ENCODE data around the gene DMRT1.

DMRT1 gene

DNA sequence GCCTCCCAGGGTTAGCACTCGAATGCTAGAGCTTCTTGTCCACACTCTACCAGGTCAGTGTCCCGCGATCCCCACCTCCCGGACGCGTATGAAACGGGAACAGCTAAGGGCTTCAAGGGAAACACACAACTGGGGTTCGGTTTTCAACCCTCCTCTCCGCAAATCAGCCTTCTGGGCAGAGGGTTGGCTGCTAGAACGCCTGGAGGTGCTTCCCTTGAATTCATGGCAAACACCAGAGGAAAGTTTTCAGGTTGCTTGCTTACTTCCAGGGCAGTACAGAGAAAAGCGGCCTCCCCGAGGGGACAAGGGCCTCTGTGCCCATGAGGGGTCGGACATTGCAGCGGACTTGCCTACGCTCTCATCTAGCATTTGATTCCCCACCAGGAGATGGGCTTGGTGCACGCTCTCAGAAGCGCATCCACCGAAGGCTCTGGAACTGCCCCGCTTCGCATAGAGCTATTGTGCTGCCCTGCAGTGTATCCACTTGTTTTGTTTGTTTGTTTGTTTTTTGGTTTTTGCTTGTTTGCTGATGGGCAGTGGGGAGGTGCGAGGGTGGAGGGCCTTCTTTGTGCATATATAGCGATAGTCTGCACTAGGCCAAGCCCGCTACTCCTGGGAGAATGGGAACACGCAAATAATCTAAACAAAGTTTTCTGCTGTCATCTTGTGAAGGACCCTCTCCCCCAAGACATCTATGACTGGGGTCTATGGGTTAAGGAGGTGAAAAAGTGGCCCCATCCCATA is 133.7 kb downstream of the DMRT1 start (continued):
- TF ChIP-seq ZNF155 (tag by site-specific recombination; IDR thresholded peaks at IDR 0.05), result no peak
- no peak for TF ChIP-seq ZNF830 (tag by site-specific recombination; IDR thresholded peaks at IDR 0.05; ENCODE audit: low read depth)
- TF ChIP-seq, protein P1, sequence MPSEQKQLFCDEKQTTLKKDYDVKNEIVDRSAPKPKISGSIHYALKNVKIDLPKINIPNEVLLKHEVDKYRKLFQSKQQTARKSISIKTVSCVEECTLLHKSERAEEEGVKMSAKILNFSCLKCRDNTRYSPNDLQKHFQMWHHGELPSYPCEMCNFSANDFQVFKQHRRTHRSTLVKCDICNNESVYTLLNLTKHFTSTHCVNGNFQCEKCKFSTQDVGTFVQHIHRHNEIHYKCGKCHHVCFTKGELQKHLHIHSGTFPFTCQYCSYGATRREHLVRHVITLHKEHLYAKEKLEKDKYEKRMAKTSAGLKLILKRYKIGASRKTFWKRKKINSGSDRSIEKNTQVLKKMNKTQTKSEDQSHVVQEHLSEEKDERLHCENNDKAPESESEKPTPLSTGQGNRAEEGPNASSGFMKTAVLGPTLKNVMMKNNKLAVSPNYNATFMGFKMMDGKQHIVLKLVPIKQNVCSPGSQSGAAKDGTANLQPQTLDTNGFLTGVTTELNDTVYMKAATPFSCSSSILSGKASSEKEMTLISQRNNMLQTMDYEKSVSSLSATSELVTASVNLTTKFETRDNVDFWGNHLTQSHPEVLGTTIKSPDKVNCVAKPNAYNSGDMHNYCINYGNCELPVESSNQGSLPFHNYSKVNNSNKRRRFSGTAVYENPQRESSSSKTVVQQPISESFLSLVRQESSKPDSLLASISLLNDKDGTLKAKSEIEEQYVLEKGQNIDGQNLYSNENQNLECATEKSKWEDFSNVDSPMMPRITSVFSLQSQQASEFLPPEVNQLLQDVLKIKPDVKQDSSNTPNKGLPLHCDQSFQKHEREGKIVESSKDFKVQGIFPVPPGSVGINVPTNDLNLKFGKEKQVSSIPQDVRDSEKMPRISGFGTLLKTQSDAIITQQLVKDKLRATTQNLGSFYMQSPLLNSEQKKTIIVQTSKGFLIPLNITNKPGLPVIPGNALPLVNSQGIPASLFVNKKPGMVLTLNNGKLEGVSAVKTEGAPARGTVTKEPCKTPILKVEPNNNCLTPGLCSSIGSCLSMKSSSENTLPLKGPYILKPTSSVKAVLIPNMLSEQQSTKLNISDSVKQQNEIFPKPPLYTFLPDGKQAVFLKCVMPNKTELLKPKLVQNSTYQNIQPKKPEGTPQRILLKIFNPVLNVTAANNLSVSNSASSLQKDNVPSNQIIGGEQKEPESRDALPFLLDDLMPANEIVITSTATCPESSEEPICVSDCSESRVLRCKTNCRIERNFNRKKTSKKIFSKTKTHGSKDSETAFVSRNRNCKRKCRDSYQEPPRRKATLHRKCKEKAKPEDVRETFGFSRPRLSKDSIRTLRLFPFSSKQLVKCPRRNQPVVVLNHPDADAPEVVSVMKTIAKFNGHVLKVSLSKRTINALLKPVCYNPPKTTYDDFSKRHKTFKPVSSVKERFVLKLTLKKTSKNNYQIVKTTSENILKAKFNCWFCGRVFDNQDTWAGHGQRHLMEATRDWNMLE (tag by site-specific recombination; conservative IDR thresholded peaks at IDR 0.05; ENCODE audit: low read depth), result no peak
- TF ChIP-seq, protein P2, sequence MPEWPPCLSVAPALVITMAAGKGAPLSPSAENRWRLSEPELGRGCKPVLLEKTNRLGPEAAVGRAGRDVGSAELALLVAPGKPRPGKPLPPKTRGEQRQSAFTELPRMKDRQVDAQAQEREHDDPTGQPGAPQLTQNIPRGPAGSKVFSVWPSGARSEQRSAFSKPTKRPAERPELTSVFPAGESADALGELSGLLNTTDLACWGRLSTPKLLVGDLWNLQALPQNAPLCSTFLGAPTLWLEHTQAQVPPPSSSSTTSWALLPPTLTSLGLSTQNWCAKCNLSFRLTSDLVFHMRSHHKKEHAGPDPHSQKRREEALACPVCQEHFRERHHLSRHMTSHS (tag by site-specific recombination; IDR thresholded peaks at IDR 0.05), result no peak
- TF ChIP-seq ZNF785 (tag by site-specific recombination; IDR thresholded peaks at IDR 0.05), result no peak

DNA sequence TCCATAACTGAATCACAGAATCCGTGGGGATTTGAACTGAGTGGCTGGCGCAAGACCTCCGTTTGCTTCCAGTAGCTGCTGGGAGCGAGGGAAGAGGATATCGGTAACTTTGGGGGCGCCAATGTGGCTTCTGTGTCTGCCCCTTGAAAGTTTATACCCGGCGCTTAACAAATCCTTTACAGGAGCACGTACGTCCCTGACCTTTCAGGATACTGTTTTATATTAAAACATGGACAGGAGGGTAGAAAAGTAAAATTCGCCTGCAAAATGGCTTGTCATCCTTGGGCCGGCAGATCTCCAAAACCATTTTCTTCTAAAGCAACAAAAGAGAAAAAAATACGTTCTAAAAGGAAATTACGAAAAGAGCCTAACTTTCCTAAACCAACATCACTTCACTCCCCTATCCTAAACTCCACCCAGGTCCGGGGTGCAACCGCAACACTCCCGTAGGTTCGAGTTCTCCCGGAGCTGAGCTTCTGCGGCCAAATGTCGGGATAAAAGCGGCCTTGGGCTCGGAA is 134.3 kb downstream of the DMRT1 start:
- Histone ChIP-seq H3K27ac (ENCODE audit: extremely low read depth, low read depth, low read length) (peak overlapping the region; percentile 74; the same call in 1 of the 2 replicates), H3K4me3 (ENCODE audit: low read depth, low read length) (peak overlapping the region; percentile 68), H3K4me1 (ENCODE audit: control insufficient read depth, insufficient read depth, low read length) (no peaks in the 10 kb centered on the region; the same call in 1 of the 2 replicates), H3K36me3 (ENCODE audit: control insufficient read depth in 2 of 2, insufficient read depth in 1 of 2, low read length in 2 of 2) (no peaks in the 10 kb centered on the region), H3K9me3 (ENCODE audit: control insufficient read depth, insufficient read depth, low read depth, low read length) (no peaks in the 10 kb centered on the region)
- ChIA-PET POLR2A (interaction anchor here (0.9 to 2.8 kb wide), 5 partner anchors 9 to 82 kb away, joined by 5 to 24 read pairs (median 8); no protein-coding TSS in a partner anchor), CTCF (interaction anchor here (0.6 to 6.2 kb wide), 5 partner anchors 21 to 95 kb away, joined by 3 to 28 read pairs (median 4); no protein-coding TSS in a partner anchor)
- no peak for TF ChIP-seq KLF16 (tag by site-specific recombination; IDR thresholded peaks at IDR 0.05)
- TF ChIP-seq, protein P3, sequence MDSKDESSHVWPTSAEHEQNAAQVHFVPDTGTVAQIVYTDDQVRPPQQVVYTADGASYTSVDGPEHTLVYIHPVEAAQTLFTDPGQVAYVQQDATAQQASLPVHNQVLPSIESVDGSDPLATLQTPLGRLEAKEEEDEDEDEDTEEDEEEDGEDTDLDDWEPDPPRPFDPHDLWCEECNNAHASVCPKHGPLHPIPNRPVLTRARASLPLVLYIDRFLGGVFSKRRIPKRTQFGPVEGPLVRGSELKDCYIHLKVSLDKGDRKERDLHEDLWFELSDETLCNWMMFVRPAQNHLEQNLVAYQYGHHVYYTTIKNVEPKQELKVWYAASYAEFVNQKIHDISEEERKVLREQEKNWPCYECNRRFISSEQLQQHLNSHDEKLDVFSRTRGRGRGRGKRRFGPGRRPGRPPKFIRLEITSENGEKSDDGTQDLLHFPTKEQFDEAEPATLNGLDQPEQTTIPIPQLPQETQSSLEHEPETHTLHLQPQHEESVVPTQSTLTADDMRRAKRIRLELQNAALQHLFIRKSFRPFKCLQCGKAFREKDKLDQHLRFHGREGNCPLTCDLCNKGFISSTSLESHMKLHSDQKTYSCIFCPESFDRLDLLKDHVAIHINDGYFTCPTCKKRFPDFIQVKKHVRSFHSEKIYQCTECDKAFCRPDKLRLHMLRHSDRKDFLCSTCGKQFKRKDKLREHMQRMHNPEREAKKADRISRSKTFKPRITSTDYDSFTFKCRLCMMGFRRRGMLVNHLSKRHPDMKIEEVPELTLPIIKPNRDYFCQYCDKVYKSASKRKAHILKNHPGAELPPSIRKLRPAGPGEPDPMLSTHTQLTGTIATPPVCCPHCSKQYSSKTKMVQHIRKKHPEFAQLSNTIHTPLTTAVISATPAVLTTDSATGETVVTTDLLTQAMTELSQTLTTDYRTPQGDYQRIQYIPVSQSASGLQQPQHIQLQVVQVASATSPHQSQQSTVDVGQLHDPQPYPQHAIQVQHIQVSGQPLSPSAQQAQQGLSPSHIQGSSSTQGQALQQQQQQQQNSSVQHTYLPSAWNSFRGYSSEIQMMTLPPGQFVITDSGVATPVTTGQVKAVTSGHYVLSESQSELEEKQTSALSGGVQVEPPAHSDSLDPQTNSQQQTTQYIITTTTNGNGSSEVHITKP (tag by site-specific recombination; IDR thresholded peaks at IDR 0.05), result peak; percentile 90

DNA sequence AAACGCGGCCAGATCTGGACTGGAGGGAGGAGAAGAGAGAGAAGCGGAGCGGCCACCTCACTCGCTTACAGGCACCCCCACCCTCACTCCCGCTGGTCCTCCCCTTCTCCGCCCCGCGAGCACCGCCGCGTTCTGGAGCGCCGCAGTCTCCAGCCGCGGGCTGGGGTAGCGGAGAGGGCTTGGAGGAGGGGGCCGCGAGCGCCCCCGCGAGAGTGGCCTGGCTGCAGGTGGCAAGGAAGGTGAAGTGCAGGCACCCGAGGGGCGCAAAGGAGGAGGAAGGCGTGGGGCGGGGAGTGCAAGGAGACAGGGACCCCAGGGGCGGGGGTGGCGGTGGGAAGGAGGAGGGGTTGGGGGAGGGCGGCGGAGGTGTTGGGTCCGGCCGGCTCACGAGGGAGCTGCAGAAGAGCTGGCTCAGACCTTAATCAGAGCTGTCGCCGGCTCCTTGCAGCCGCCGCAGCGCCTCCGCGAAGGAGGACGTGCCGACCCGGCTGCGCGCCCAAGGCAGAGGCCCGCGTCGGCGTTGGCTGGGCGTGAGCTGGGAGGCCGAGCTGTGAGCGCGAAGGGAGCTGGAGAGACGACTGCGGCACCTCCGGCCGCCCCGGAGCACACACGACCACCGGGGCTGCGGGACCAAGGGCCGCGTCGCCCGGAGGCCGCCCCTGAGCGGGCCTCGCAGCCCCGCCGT is 134.9 kb downstream of the DMRT1 start, which contains the start of gene DMRT3:
DMRT3 (plus strand) TSS at position 398 of the 685 bp plus-strand sequence. CDS start 347 bp downstream, outside the sequence.
- H3K27ac ChIP-seq (ENCODE audit: extremely low read depth, low read depth, low read length), result peak within 1 kb of the TSS; percentile 74
- H3K36me3 ChIP-seq (ENCODE audit: control insufficient read depth in 2 of 2, insufficient read depth in 1 of 2, low read length in 2 of 2), result no peaks in the 10 kb centered on the region
- ChIA-PET CTCF (interaction anchor here (0.6 to 6.2 kb wide), 8 partner anchors 9 to 772 kb away, joined by 3 to 28 read pairs (median 4); no protein-coding TSS in a partner anchor), POLR2A (interaction anchor here (0.9 to 2.8 kb wide), 6 partner anchors 9 to 83 kb away, joined by 4 to 24 read pairs (median 6); no protein-coding TSS in a partner anchor)
- no peaks in the 10 kb centered on the region for H3K9me3 ChIP-seq (ENCODE audit: control insufficient read depth, insufficient read depth, low read depth, low read length)
- H3K4me1 ChIP-seq (ENCODE audit: control insufficient read depth, insufficient read depth, low read length), result no peaks in the 10 kb centered on the region; the same call in 1 of the 2 replicates
- H3K4me3 ChIP-seq (ENCODE audit: low read depth, low read length), result peak within 1 kb of the TSS; percentile 68
- TF ChIP-seq ZNF169 (tag by site-specific recombination; IDR thresholded peaks at IDR 0.05), result no peak
- TF ChIP-seq PRDM1 (tag by site-specific recombination; IDR thresholded peaks at IDR 0.05), result peak; percentile 71
- TF ChIP-seq ZNF600 (tag by site-specific recombination; IDR thresholded peaks at IDR 0.05), result peak; percentile 92
- TF ChIP-seq ZNF335 (tag by site-specific recombination; conservative IDR thresholded peaks at IDR 0.05), result peak; percentile 74
- TF ChIP-seq, protein P4, sequence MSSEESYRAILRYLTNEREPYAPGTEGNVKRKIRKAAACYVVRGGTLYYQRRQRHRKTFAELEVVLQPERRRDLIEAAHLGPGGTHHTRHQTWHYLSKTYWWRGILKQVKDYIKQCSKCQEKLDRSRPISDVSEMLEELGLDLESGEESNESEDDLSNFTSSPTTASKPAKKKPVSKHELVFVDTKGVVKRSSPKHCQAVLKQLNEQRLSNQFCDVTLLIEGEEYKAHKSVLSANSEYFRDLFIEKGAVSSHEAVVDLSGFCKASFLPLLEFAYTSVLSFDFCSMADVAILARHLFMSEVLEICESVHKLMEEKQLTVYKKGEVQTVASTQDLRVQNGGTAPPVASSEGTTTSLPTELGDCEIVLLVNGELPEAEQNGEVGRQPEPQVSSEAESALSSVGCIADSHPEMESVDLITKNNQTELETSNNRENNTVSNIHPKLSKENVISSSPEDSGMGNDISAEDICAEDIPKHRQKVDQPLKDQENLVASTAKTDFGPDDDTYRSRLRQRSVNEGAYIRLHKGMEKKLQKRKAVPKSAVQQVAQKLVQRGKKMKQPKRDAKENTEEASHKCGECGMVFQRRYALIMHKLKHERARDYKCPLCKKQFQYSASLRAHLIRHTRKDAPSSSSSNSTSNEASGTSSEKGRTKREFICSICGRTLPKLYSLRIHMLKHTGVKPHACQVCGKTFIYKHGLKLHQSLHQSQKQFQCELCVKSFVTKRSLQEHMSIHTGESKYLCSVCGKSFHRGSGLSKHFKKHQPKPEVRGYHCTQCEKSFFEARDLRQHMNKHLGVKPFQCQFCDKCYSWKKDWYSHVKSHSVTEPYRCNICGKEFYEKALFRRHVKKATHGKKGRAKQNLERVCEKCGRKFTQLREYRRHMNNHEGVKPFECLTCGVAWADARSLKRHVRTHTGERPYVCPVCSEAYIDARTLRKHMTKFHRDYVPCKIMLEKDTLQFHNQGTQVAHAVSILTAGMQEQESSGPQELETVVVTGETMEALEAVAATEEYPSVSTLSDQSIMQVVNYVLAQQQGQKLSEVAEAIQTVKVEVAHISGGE (tag by site-specific recombination; conservative IDR thresholded peaks at IDR 0.05; ENCODE audit: low read depth), result peak; percentile 36; the same call in 1 of the 2 replicates
- TF ChIP-seq ZEB2 (tag by site-specific recombination; IDR thresholded peaks at IDR 0.05), result peak; percentile 72

Data from HEK293 (cell line).